HG03354 (cell line): ENCODE measurements around the gene FABP3.
A peak's percentile ranks its signal among the peaks of the same experiment; 100 is the strongest.

ENCODE experiments used
- ATAC-seq: cut with Tn5 transposase; IDR thresholded peaks from one replicate; pipeline ENCODE4 v1.9.1; 2021; ENCODE audit warnings: mild to moderate bottlenecking; ENCODE audit not compliant: unreplicated experiment, poor library complexity, severe bottlenecking

FABP3 gene

DNA sequence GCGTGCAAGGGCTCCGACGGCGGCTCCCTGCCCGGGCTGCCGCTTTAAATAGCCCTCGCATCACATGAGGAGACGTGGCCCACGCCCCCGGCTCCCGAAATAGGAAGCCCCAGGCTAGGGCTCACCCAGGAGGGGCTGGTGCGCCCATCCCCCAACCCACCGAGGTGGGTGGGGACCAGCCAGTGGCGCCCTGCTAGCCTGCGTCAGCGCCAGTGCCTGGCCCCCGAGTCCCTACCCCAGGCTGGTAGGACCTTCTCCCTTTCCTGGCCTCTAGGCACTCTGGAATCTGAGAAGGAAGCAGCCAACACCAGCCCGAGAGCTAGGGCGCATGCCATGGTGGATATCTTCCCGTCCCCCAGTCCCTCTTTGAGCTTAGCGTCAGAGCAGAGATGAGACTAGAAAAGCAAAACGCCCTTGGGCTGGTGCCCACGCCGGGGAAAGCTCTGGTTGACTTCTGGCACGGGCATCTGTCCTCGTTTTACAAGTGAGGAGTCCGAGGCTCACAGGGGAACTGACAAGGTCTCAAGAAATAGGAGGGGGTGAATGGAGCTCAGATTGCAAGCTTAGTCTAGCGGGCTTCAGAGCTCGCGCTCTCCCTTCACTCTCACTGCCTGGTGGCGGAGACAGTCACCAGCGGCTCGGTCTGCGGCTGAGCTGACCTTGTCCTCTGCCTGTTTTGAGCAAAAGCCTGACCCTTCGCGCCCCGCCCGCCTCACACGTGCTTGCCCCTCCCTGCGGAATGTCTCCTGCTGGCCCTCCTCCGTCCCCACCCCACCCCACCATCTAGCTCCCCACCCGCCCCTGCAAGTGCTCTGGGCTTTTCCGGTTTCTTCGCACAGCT, at the start of gene FABP3:
Gene FABP3, minus strand, starts transcription at position 21 of the 841 bp plus-strand sequence. CDS start 62 bp downstream, outside the sequence.
- no peak for ATAC-seq

DNA sequence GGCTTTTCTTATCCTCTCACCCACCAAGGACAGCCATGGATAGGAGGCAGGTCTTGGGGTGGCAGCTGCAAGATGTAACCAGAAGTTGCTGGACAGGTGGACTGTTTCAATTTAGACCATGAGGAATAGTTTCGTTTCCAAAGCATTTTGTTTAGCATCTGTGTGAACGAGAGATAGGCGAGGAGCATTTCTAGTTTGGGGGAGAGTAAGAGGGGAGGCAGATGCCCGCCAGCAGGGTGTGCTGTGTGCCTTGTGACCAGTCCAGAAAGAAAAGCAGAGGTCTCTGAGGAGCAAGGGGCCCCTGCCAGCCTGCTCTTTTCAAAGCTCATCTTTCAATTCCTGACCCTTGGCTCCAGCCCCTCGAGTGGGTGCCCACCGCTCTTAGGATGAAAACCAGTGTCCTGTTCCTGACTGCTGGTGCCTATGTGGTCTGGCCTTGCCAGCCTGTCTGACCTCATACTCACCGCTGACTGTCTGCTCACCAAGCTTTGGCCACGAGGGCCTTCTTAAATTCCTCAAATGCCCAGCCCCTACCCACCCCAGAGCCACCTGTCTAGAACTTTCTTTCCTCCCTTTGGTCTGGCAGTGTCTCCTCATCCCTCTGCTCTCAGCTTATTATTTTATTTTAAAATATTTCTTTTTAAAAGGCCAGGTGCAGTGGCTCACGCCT, 48.6 kb upstream of the FABP3 start:
- ATAC-seq, result no peak

DNA sequence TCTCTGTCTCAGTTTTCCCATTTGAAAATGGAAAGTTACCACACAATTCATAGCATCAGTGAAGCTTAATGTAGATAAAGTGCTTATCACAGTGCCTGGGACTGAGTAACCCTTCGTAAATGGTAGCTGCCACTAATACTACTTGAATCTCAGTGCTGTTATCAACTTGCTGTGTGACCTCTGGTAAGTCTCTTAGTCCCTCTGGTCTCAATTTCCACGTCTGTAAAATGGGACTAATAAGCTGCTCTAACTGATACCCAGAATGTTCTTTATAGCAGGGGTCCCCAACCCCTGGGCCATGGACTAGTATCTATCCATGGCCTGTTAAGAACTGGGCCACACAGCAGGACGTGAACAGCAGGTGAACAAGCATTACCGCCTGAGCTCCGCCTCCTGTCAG, 47.8 kb upstream of the FABP3 start:
- ATAC-seq, result no peak

DNA sequence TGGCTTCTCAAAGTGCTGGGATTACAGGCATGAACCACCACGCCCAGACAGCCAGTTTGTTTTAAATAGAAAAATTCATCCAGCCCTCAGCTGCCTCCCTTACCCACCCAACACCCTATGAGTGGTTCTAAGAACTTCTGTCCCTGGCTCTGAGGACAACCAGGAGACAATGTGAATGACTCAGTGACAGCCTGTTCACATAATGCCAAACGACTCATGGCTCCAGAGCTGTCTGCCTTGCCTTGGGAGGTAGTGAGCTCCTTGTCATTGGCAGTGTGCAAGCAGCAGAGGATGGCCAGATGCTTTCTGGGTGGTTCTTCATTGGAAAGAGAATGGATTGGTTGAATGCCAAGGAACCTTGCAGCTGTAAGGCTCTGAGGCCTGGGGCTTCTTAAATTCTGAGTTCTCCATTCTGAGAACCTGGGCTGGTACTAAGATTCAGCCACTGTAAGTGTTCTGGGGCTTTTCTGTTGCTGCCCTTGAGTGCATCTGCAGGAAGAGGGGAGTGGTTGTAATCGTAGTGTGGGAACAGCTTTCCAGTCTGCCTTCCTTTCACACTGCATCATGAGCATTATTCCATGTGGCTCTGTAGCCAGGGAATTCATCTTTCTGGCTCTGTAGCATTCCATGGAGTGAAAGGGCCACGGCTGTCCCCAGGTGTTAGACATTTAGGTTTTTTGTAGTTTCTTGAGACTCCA, 45.9 kb upstream of the FABP3 start:
- no peak for ATAC-seq

DNA sequence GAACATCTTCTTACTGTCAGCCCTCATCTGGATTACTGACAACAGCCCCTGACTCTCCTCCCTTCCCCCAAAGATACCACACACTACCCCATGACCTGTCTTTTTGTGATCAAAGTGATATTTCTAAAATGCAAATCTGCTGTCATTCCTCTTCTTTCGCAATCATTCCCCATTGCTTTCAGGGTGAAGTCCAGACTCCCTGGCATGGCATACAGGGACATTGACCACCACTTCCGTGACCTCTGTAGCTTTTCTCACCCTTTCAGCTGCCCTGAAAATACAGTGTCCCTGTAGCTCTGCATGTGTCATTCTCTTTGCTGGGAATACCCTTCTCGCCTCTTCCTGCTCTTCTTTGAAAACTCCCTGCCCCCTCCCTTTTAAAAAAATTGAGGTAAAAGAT, 44.3 kb upstream of the FABP3 start:
- no peak for ATAC-seq

DNA sequence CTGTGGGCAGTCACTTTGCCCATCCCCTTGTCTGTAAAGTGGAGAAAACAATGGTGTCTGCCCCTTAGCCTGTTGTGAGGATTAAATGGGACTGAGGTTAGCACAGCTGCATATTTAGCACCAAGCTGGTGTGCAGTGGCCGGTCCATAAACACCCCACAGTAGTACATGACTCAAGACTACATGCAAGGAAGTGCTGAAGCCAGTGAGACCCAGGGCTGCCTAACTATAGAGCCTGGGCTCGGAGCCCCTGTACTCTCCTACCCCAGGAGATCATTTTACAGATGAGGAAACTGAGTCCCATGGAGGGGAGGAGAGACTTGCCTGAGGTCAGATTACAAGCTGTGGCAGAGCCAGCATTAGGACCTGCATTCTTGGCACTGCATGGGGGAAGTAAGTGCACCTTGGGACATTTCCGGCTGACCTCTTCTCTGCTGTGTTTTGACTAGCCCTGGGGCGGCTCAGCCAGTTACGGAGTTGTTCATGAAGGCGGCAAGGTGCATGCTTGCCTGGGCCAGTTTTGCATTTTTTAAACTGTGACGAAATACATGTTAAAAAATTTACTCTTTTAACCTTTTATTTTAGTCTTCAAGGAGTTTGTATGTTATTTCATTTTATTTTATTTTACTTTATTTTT, 43.3 kb upstream of the FABP3 start:
- no peak for ATAC-seq

DNA sequence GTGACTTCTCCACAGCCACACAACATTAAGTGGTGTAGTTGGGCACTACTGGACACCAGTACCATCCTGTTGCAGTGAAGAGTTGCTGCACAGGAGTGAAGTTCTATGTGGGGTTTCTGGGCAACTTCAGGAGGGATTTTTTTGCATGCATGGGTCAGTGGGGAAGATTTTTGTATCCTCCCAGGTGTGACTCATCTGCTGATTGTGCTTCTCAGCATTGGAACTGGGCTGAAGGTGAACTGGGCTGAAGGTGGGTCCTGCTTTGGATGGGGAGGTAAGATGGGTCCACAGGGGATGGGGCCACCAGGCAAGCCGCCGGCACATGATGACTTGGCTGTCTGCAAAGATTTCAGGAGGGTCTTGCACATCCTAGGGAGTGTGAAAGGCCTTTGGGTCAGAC, 42.8 kb upstream of the FABP3 start:
- no peak for ATAC-seq

DNA sequence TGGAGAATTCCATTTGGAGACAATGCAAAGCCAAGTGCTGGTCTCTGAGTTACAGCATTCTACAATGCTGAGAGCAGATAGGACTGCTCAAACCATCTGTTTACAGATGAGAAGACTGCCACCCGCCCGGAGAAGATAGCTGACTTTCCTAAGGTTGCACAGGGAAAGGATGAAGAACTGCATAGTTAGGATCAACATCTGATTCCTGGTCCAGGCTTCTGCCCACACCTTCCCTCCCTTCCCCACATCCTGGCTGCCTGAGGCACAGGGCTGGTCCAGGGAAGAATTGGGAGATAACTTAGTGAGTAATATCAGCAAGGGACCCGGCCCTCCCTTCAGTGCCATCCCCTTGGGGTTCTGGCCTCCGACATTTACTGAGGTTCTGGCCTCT, 42.1 kb upstream of the FABP3 start:
- no peak for ATAC-seq

DNA sequence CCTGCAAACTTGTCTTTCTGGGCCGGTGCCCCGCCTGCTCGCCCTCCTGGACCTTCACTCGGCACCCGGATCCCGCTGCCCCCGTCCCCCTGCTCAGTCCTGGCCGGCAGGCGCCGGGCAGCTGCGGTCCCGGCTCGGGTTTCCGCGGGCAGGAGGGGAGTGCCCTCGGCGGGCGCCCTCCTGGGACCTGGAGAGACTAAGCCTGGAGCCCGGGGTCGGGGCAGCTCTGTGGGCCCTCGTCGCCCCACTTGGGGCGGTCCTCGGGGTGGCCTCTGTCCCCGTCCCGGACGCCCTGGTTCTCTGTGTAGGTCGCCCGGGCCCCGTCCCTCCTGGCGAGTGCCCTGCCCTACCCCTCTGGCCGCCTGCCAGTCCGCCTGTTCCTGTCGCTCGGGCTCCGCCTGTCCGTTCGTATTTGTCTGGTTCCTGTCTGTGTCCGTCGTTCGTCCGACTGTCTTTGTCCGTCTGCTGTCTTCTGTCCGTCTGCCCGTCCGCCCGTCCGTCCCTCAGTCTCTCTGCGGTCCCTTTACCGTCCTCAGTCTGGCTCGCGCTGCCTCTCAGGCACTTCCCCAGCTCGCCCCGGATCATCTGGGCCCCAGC, 40.6 kb upstream of the FABP3 start:
- ATAC-seq, result peak; percentile 43

DNA sequence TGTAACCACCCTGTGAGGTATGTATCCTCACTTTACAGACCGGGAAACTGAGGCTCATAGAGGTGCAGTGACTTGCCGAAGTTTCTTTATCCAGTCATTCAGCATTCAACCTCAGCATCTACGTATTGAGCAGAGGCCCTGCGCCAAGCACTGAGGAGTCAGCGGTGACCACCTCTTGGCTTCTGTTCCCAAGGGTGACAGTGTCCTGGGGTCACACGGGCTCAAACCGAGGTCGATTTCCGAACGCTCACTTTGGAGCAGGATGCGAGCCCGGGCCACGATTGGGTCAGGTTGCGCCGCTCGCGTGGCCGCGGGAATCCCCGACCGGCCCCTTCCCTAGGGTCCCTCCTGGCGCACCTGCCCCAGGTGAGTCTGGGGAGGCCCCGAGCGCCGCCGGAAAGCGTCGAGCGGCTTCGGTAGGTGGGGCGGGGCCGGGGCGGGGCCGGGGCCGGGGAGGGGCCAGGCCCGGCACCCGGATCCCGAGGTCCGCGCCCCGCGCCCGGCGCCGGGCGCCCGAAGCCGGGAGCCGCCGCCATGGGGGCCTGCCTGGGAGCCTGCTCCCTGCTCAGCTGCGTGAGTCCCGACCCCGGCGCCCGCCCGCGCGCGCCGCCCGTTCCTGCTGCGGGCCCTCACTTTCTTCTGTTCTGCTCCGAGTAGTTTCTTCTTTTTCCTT, 40.0 kb upstream of the FABP3 start, which contains the start of gene SERINC2:
Gene SERINC2, plus strand, starts transcription at position 482 of the 673 bp plus-strand sequence. Its CDS starts 53 bp downstream, at position 535.
- ATAC-seq, result peak; percentile 61

DNA sequence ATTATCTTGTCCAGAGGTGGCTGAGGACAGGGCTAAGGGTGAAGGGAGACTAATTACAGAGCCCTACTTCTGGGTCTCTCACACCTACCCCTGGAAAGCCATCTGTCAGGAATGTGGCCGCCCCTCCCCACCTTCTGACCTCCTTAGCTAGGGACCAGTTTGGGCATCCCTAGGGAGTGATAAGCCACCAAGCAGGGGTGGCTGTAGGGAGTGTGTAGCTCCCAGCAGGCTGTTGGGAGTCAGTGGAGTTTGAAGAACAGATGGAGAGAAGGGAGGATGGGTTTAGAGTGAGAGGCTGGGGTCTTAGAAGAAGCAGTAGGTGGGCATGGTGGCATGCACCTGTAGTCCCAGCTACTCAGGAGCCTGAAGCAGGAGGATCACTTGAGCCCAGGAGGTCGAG, 39.3 kb upstream of the FABP3 start:
- ATAC-seq, result no peak

DNA sequence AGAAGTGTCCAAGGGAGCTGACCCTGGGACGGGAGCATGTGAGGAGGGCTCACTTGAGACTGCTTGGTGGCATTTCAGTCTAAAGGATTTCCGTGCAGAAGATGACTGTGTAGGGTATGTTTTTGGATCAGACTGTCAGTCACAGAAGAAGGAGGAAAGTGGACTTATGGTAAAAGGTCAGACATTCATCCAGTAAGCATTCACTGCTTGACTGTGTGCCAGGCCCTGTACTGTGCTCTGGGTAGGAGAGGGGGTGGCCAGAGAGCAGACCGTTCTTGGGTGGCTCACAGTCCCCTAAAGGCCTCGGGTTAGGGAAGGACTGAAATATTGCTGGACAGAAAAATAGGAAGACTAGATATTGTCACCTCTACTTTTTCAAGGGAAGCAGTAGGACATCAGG, 38.0 kb upstream of the FABP3 start:
- ATAC-seq, result no peak

DNA sequence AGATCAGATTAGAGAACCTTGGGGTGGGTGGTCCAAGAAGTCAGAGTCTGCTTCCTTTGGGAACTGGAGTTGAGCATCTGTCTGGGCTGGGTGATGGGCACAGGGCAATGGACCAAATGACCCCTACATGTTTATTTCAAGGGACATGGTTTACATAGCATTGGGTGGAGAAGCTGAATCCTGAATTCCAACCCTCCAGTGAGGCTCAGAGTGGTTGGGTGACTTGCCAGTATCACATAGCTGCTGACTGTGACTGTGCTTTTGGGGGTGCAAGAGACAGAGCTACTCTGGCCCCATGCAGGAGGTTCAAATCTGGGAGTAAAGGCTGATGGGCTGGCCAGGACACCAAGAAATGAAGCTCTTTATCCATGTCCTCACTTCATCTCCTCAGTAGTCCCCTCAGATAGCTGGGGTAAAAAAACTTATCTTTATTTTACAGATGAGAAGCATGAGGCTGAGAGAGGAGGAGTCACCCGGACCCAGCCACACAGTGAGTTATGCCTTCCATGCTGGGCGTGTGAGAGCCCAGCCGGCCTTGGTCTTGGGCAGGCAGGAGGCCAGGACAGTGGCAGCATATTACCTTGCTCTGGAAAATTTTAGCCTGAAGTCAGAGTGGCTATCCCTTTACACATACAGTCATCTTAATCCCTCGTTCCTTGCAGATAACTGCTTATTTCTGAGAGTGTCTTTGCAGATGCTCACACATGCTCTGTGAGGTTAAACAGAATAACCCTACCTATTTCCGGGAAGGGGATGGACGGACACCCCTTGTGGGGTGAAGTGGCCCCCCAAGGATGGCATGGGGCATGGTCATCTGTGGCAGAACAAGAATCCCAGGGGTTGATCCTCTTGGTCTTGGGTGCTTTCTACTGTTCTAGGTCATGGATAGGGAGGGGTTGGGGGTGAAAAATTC, 37.3 kb upstream of the FABP3 start:
- no peak for ATAC-seq

DNA sequence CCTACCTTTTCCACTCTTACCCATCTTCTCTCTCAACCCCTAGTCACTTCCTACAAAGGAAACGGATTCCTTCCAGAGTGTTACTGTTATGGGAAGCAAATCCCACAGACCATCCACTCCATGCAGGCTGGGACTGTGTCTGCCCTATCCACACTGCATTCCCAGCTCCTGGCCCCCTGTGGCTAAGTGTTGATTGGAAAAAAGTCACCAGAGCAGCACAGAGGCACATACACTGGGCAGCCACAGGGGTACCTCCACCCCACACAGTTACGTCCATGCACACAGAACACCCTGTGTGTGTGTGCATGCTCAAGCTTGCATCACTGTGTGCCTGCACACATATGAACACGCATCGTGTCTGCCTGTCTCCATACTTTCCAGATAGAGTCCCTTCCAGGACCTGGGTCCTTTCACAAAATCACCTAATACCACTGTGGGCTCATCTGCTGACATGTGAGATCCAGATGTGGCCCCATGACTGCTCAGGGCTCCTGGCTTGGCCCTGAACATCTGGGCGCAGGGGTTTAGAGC, 36.0 kb upstream of the FABP3 start:
- ATAC-seq, result no peak

DNA sequence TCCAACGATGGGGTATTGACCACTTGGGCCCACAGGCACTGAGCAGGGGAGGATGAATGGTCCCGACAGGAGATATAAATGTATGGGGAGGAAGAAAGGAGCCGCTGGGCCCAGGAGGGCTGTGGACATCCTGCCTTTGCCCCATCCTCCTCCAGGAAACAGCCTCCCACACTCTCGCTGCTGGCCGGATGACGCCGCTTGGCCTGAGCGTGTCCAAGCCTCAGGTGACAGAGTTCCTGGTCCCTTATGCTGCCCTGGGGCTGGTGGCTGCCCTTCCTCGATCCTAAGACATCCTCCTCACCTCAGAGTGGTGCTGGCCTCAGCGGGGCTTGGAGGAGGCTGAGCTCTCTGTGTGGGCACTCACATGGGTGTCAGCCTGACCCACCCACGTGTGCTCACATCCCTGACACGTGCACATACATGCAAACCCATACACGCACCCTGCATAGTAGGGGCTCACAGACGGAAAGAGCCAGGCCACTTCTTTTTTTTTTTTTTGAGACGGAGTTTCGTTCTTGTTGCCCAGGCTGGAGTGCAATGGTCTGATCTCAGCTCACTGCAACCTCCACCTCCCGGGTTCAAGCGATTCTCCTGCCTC, 34.3 kb upstream of the FABP3 start:
- ATAC-seq, result no peak

DNA sequence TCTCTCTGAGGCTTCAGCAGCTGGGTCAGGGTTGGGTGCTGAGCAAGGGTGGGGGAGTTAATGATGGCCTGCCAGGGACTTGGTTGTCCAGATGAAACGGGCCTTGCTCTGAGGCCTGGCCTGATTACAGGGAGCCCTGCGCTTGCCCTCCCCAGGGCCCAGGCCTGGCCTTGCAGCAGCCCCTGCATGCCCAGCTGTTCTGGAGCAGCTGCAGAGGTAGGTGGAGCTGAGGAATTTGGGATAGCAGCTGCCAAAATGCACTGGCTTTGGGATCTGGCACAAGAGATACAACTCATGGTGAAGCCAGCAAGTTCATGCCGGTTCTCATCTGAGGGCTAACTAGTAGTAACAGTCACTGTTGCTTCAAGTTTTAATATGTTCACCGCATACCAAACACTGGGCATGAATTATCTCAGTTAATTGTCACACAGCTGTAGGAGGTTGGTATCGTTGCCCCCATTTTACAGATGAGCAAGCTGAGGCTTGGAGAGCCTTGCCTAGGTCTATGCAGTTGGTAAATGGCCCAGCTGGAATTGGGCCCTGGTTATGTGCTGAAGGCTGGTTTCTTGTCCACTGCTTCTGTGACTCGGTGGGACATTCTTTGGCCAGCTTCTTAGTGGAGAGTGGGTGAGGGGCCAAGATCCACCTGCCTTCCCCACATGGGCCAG, 32.8 kb upstream of the FABP3 start:
- ATAC-seq, result no peak

DNA sequence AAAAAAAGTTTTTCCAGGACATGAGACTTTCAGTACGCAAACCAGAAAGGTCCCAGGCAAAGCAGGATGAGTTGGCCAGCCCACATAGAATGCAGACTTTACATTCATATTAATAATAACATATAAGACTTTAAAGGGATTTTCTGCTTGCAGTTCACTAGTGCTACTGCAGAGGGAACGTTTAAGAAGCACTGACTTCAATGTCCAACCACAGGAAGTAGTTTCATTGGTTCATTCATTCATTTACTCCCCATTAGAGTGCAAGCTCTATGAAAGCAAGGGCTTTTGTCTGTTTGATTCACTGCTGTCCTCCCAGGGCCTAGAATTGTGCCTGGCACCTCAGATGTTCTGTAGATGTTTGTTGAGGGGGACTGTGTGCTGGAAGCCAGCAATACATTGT, 28.4 kb upstream of the FABP3 start:
- no peak for ATAC-seq
